Measurements from ENCODE around the gene DYNC1I1. TPM values are rescaled to one million over a fixed set of nuclear protein-coding genes. Genes with fewer than 3 reads are reported as not detected.

The DYNC1I1 gene
- total RNA-seq, 1 experiment from 2014 or later, result 3.6 TPM

- CTCF ChIA-PET, result no interaction called here
- H3K36me3 ChIP-seq (ENCODE audit: insufficient read depth, low read length, poor library complexity, severe bottlenecking), result no peaks in the 10 kb centered on the region
- H3K27me3 ChIP-seq (replicated peaks; ENCODE audit: insufficient read depth, low read depth, low read length, poor library complexity), result no peaks in the 10 kb centered on the region
- POLR2A ChIA-PET (ENCODE audit: low non-redundant PET), result no interaction called here
- H3K4me1 ChIP-seq (ENCODE audit: insufficient read depth, low read length, poor library complexity, severe bottlenecking), result no peaks in the 10 kb centered on the region
- TF ChIP-seq EZH2 (IDR thresholded peaks at IDR 0.05; ENCODE audit: borderline replicate concordance, low read depth, low read length, poor library complexity, severe bottlenecking) (no peak), CTCF (conservative IDR thresholded peaks at IDR 0.05; ENCODE audit: low read depth, low read length) (no peak)
- no peak overlapping the region for H3K4me3 ChIP-seq (ENCODE audit: low read depth, low read length, poor library complexity, severe bottlenecking)
- no peaks in the 10 kb centered on the region for H3K9me3 ChIP-seq (ENCODE audit: low read depth, low read length, poor library complexity, severe bottlenecking)
- no TSS peak for BruUV-seq (replicated peaks)
- H3K27ac ChIP-seq (ENCODE audit: low read depth, low read length, poor library complexity, severe bottlenecking), result no peak overlapping the region
- intact Hi-C loops (cut with micrococcal nuclease; ENCODE audit: unreplicated experiment), result no loop called here
- DNase-seq (ENCODE audit: low spot score), result no peak
Observed at GRCh38 chr7:95951997-95952795, 179.8 kb downstream of the DYNC1I1 start.

GRCh38 chr7:95952851-95953250 lies 180.5 kb downstream of the DYNC1I1 start:
- Histone ChIP-seq H3K27me3 (replicated peaks; ENCODE audit: insufficient read depth, low read depth, low read length, poor library complexity) (no peaks in the 10 kb centered on the region), H3K9me3 (ENCODE audit: low read depth, low read length, poor library complexity, severe bottlenecking) (no peaks in the 10 kb centered on the region), H3K4me3 (ENCODE audit: low read depth, low read length, poor library complexity, severe bottlenecking) (no peak overlapping the region), H3K4me1 (ENCODE audit: insufficient read depth, low read length, poor library complexity, severe bottlenecking) (no peaks in the 10 kb centered on the region), H3K36me3 (ENCODE audit: insufficient read depth, low read length, poor library complexity, severe bottlenecking) (no peaks in the 10 kb centered on the region), H3K27ac (ENCODE audit: low read depth, low read length, poor library complexity, severe bottlenecking) (no peak overlapping the region)
- ChIA-PET POLR2A (ENCODE audit: low non-redundant PET) (no interaction called here), CTCF (no interaction called here)
- BruUV-seq (replicated peaks), result no TSS peak
- no peak for TF ChIP-seq EZH2 (IDR thresholded peaks at IDR 0.05; ENCODE audit: borderline replicate concordance, low read depth, low read length, poor library complexity, severe bottlenecking)
- intact Hi-C loops (cut with micrococcal nuclease; ENCODE audit: unreplicated experiment), result no loop called here
- no peak for DNase-seq (ENCODE audit: low spot score)

- no TSS peak for BruUV-seq (replicated peaks)
- intact Hi-C loops (cut with micrococcal nuclease; ENCODE audit: unreplicated experiment), result no loop called here
Observed at GRCh38 chr7:95955748-95956147, 183.4 kb downstream of the DYNC1I1 start.

More at GRCh38 chr7:95955748-95956147, 183.4 kb downstream of the DYNC1I1 start:
- no peaks in the 10 kb centered on the region for H3K36me3 ChIP-seq (ENCODE audit: insufficient read depth, low read length, poor library complexity, severe bottlenecking)
- no peak overlapping the region for H3K4me3 ChIP-seq (ENCODE audit: low read depth, low read length, poor library complexity, severe bottlenecking)
- H3K4me1 ChIP-seq (ENCODE audit: insufficient read depth, low read length, poor library complexity, severe bottlenecking), result no peaks in the 10 kb centered on the region
- no peak for DNase-seq (ENCODE audit: low spot score)
- POLR2A ChIA-PET (ENCODE audit: low non-redundant PET), result no interaction called here
- TF ChIP-seq EZH2 (IDR thresholded peaks at IDR 0.05; ENCODE audit: borderline replicate concordance, low read depth, low read length, poor library complexity, severe bottlenecking) (no peak), CTCF (conservative IDR thresholded peaks at IDR 0.05; ENCODE audit: low read depth, low read length) (no peak)
- no peaks in the 10 kb centered on the region for H3K9me3 ChIP-seq (ENCODE audit: low read depth, low read length, poor library complexity, severe bottlenecking)
- H3K27me3 ChIP-seq (replicated peaks; ENCODE audit: insufficient read depth, low read depth, low read length, poor library complexity), result no peaks in the 10 kb centered on the region
- no peak overlapping the region for H3K27ac ChIP-seq (ENCODE audit: low read depth, low read length, poor library complexity, severe bottlenecking)
- CTCF ChIA-PET, result no interaction called here

All from A673 (cell line).